GM18520 (cell line): ENCODE measurements around the gene RMP24.

ENCODE experiments used
- ATAC-seq: cut with Tn5 transposase; IDR thresholded peaks from one replicate; pipeline ENCODE4 v1.9.1; 2021; ENCODE audit not compliant: unreplicated experiment

RMP24 gene

DNA sequence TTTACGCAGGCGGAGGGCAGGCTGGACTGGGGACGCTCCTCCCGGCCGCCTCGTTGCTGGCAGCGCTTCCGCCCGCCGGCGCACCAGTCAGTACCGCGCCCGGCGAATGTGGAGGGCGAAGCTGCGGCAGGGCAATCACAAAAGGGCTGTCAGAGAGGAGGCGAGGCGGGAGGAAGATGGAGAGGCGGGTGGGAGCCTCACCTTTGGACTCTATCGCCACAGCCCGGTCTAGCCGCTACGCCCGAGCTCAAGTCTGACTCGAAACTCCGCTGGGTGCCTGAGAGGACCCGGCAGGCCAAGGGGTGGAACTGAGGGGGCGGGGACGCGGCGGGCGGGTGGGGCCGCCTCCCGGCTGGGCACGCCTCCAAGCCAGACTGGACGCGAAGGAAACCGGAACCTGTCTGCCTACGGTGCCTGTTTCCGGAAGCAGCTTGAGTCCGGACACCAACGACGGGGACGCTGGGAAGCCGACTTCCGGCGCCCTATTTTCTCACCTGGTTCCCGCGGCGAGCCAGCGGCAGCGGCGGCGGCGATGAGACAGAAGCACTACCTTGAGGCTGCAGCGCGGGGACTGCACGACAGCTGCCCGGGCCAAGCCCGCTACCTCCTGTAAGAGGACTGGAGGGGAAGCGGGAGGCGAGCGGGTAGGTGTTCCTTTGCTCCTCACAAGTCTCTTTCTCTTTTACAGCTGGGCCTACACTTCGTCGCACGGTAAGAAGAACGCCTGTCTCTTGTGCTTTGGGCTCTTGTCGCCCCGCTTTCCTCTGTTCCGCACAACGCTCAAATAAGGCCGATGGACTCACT is at the start of gene RMP24:
RMP24 (plus strand) TSS at position 483 of the 804 bp plus-strand sequence.
- peak; percentile 83 for ATAC-seq

DNA sequence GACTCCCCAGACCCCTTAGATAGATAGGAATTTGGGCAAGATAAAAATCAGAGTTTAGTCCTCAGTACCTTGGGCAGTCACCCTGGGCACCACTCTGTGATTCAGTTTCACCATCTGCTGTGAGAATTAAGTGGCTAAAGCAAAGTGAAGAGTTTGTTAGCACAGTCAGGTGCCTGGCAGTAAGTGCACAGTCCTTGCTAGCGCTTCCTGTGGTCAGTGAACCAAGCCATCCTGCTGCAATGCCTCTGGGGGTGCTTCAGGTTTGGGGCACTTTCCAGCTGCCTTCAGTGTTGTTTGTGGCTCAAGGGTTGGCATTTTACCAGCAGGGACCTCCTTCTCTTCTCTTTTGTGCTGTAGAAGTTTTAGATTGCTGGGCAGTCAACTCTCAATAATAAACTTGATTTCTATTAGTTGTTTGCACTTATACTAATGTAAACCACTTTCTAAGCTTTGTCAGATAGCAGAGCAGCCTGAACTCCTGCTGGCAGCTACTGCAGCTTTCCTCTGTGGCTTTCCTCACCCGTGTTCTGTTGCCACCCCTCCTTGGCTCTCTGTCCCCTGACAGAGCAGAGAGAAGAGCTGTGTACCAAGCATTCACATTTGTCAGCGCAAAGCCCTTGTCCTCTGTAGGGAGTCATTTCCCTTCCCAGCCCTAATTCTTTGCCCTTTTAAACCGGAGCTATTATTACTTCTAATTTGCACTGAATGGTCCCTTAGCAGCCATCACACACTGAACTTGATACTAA is 48.4 kb upstream of the RMP24 start:
- ATAC-seq: no peak

DNA sequence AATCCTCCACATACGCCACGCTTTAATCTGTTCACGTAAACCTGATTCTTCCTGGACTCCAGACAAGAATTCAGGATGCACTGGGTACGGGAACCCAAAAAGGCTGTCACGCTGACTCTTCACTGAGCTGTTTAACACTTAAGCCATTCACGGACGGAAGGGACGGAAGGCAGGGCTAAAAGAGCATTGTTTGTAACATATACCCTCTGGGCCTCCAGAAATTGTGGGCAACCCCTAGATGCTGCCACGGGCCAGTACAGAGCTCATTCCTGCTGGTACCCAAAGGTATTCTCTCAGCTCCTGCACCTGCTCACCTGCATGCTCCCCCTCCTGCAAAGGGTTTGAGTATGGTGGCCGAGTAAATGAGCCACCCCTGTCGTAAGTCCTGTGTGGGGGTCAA is 45.6 kb upstream of the RMP24 start:
- no peak for ATAC-seq

DNA sequence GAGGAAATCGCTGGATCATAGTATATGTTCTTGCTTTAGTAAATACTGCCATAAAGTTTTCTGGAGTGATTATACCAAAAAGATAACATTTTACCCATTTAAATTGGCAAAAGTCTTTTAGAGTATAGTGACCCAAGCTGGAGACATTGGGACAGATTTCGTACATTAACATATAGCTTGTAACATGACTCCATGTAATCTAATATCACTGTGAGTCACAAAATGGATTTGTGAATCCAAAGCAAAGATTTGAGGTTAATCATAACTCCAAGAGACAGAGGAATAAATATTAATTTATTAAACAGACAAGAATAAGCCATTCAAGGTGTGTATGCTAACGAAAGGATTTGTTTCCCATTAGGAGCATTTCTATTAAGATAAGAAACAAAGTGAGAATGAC is 45.0 kb upstream of the RMP24 start:
- no peak for ATAC-seq

DNA sequence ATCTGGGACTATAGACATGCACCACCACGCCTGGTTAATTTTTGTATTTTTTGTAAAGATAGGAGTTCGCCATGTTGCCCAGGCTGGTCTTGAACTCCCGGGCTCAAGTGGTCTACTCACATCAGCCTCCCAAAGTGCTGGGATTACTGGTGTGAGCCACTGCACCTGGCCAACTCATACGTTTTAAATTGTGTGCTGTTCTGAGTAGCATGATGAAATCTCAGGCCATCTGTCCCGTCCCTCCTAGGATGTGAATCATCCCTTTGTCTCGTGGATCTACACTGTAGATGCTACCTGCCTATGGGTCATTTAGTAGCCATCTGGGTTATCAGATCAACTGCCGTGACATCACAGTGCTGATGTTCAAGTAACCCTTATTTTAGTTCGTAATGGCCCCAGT is 38.5 kb upstream of the RMP24 start:
- ATAC-seq: no peak

DNA sequence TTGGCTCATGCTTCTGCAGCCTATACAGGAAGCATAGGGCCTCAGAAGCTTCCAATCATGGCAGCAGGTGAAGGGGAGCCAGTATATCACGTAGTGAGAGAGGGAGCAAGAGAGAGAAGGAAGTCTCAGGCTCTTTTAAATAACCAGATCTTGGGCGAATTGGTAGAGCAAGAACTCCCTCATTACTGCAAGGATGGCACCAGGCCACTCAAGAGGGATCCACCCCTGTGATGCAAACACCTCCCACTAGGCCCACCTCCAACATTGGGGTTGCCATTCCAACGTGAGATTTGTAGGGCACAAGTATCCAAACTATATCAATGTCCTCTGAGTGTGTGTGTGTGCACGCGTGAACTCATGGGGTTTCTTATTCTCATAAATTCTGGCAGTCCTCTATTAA is 37.6 kb upstream of the RMP24 start:
- no peak for ATAC-seq

DNA sequence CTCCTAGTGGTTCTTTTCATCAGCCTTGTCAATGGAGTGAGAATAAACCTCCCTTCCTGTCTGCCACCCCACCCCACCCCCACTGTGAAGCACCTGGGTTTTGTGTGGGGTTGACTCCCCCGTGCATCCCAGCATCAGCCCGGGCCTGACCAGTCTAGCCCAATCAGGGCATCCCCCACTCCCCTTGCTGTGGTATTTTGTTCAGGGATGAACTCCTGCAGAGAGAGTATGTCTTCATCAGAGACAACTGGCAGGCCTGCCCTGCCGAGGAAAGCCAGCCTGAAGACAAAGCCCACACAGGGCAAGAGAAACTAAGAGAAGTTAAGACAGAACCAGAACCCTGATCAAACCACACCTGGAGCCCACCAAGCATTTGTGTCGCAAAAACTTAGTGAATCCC is 36.7 kb upstream of the RMP24 start:
- no peak for ATAC-seq

DNA sequence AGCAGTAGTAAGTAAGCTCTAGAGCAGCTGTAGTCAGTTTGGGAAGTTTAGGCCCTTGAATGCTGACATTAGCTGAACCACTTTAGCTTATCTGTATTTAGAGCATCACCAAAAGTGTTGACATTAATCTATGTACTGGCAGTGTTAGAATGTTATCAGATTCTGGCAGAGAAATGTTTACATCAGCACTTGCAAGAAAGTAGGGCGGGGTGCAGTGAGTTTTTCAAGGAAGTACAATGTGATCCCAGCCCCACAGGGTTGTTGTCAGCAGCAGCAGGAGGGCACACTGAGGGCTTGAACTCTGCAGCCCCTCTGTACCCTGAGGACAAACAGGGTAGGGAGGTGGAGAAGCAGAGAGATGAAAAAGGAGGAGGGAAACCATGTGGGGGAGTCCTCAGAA is 35.5 kb upstream of the RMP24 start:
- ATAC-seq: no peak

DNA sequence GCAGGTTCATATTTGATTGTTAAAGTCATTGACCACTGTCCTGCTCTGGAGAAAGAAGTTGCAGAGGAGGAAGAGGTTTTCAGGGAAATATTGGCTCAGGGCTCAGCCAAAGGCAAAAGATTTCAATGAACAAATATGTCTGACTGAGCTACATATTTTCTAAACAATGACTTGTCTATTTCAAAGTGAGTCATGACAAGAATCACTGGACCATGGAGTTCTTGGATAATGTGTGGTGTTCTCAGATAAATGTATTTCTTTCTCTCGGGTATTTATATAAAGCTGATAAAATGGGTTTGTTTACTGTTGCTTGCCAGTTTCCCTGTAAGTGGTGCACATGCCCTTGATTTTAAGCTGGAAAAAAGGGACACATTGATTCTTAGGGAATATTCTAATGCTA is 34.3 kb upstream of the RMP24 start:
- ATAC-seq: no peak

DNA sequence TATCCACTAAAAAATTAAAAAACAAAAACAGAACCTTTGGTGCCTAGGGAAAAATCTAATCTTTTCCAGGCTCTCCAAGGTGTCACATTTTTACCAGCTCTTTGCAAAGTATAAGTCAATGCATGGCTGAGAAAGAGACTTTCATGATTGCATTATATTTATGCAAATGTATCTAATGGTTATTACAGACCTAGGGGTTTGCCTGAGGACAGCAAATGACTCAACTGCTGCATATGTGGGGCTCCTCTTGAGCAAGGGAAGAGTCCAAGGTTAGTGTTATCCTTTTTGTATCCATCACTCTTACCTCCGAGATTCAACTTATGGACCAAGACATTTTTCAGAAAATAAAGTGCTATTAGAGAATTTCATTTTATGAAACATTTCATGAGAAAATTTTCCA is 33.9 kb upstream of the RMP24 start:
- ATAC-seq: no peak

DNA sequence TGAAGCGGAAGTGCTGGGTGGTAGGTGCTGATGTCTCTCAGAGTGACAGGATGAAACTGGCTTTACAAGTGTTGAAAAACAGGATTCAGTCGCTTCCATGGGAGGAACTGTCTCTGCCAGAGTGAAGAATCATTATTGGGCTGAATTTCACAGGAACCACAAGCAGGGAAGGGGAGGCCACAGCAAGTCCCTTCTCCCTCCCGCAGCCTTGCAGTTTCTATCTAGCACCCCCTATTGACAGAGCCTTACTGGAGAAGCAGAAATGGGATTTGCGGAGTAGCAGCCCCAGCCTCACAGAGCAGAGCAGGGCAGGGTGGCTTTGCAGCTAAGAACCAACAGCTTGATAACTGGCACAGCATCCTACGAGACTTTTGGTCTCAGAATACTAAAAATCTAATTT is 33.3 kb upstream of the RMP24 start:
- ATAC-seq: no peak

DNA sequence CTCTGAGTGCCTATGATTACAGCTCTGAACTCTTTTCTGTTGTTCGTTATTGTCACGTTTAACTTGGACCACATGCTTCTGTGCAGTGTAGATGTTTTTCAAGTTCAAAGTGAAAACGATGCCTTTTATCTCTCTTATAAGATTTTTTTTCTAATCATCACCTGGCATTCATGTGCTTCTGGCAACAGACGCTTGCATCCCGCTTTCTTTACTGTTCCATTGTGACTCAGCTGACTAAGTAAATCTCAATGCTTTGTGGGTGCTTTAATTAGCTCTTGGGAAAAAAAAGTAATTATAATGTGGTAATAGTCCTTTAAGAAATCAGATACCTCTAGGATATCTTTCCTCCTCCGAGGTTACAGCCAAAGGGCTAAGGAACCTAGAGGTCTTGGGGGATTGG is 31.2 kb upstream of the RMP24 start:
- no peak for ATAC-seq

DNA sequence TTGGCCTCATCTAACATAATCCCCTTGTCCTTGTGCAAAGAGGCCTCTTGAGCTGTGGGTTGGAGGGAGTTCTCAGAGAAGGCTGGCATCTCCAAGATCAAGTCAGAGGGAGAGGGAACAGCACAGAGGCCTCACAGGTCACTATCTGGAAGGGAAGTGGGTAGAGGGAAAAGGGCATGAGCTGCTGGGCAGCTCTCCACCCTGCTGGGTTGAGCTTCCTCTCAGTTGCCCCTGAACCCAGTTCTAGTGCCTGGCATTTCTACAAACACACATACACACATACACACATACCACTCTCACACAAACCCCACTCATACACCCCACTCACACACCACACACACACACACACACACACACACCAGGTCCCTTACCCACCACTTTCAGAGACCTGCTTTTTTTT is 30.3 kb upstream of the RMP24 start:
- no peak for ATAC-seq

DNA sequence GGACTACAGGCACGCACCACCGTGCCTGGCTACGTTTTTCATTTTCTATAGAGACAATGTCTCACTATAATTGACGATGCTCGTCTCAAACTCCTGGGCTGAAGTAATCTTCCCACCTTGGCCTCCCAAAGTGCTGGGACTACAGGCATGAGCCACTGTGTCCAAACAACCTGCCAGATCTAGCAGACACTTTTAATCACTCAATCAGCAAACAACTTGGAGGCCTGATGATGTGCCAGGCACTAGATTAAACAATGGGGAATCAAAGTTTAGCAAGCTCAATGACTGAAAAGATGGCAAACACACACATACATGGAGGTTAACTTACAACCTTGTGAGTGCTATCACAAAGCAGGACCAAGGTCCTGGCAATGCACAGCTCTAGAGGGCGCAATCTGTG is 29.8 kb upstream of the RMP24 start:
- no peak for ATAC-seq

DNA sequence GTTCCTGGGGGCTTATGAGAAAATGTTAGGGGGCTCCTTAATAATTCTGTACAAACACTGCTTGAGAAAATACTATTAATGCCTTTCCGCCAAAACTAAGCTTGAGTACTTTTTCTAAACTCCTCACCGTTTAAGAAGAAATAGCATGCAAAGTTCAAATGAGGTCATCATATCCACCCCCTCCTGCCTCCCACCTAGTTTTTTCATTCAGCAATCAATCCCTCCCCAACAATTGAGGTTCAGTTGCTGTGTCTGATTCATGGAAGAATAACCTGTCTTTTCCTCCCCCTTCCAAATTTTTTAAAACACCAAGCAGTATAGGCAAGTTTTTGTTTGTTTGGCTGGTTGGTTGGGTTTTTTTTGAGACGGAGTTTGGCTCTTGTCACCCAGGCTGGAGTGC is 24.4 kb upstream of the RMP24 start:
- no peak for ATAC-seq

DNA sequence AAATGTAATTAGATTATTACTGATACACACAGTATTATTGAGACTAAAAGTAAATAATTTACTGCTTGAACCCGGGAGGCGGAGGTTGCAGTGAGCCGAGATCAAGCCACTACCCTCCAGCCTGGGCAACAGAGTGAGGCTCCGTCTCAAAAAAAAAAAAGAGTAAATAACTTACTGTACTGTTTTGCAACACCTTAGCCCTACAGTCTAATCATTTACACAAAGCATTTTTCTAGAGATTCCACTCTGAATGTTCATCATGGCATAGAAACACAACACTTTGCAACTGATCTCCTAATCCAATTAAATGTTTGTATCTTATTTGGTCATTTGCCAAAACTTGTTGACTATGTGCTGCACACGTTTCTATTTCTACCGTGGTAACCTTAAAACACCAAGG is 23.4 kb upstream of the RMP24 start:
- no peak for ATAC-seq

DNA sequence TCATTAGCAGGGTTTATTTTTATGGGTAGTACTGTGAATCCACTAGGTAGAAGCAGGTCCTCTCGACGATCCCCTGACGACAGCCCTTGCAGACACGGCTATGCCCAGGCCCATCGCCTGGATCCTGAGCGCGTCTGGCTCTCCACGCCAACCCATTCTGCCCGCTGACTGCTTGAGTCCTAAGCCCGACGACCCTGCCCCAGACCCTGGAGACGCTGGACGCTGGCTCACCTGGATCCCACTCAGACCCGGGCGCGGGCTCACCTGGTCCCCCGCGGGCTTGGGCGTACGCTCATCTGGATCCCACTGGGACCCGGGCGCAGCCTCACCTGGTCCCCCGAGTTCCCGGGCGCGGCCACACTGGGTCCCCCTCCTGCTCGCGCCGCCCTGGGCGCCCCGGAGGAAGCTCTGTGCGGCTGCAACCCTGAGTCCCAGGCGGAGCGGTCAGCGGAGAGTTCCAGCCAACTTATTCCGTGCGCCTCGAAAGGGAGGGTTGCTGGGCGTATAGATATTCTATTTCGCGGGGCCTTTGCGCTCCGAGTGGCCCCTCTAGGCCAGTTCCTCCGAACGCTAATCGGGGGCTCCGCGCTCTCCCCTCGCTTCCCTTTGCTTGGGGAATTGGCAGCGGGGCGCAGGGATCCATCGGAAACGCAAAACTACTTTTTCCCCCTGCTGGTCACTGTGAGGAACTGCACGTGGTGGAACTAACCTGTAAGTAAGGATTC is 22.4 kb upstream of the RMP24 start:
- ATAC-seq: no peak

DNA sequence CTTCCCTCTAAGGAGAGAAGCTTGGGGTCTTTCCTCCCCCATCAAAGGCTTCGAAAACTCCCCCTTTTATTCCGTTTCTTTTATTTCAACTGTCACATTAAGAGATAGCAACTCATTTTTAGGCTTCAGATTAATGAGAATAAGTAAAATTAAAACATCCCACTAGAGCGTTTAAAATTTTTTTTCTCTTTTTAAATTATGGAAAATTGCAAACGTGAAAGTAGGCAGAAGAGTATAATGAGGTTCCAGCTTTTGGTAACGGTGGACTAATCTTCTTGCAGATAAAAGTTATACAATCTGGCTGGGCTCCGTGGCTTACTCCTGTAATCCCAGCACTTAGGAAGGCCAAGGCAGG is 21.9 kb upstream of the RMP24 start:
- no peak for ATAC-seq

DNA sequence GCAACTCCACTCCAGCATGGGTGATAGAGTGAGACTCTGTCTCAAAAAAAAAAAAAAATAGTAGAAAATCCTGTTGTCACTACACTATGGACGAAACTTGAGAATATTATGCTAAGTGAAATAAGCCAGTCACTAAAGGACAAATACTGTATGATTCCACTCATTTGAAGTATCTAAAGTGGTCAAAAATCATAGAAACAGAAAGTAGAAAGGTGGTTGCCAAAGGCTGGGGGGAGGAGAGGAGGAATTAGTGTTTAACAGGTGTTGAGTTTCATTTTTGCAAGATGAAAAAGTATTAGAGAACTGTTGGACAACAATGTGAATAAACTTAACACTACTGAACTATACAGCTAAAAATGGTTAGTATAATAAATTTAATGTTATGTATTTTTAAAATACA is 18.8 kb upstream of the RMP24 start:
- peak; percentile 63 for ATAC-seq

DNA sequence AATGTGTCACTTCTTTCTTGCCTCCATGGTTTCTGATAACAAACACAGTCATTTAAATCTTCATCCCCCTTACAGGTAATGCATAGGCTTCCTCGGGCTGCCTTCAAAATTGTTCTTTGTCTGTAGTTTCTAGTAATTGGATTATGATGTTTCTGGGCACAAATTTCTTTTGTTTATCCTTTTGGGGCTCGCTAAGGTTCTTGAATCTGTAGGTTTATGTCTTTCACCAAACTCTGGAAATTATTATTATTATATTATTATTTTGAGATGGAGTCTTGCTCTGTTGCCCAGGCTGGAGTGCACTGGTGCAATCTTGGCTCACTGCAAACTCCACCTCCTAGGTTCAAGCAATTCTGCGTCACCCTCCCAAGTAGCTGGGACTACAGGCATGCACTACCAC is 16.3 kb upstream of the RMP24 start:
- no peak for ATAC-seq

DNA sequence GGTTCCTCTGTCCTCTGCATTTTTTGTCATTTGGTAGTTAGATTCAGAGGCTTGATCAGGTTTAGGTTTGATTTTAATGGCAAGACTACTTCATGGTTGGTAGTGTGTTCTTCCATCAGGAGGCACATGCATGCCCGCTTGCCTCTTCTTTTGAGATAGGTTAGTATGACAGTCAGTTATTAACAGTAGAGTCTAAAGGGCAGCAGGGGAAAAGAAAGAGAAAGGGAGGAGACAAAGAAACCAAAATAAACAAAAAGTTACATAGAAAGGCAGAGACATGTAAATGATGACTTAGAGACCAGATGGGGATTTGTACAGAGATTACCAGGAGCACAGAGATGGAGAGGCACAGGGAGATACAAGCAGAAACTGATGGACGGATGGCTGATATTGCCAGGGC is 10.2 kb upstream of the RMP24 start:
- ATAC-seq: no peak

DNA sequence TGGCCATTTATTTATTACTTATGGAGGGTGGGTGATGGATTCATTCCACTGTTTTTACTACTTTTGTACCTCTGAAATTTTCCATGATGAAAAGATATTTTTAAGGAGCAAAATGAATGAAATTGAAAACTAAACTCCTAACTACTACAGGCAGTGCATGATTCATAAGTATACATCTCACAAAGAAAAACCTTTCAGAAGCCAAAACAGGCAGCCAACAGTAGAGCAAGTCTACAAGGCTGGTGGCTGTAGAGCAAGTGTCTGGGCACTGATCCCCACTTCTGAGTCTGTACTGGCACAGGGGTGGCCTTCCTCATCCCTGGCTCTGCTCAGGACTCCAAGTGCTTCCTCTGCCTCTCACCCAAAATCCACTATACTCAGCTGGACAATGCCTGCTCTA is 8.2 kb upstream of the RMP24 start:
- ATAC-seq: no peak
